Measurements from ENCODE around the gene OR11H6.

- TF ChIP-seq EZH2 (IDR thresholded peaks at IDR 0.05; ENCODE audit: borderline replicate concordance, insufficient read depth, low read depth, low read length, poor library complexity, severe bottlenecking) (no peak), CTCF (IDR thresholded peaks at IDR 0.05) (no peak)
Measured at GRCh38 chr14:20176330-20176729, 47.2 kb upstream of the OR11H6 start.
